Fibroblast of the aortic adventitia (primary cell): ENCODE measurements around the gene APH1A. TPM values are rescaled to one million over a fixed set of nuclear protein-coding genes. Genes with fewer than 3 reads are reported as not detected.
"Not testable (repeated sequence)": the region's sequence is repeated elsewhere in the genome, so short reads cannot be mapped to it uniquely, and the experiment has no call there.

ENCODE experiments used
- DNase-seq: peaks from one replicate; pipeline ENCODE4 v3.0.0-alpha.2; 2010; ENCODE audit warnings: low read depth
- H3K4me3 ChIP-seq: 2 replicates; pipeline ENCODE4 v1.5.1; 2011; ENCODE audit warnings: low read depth, mild to moderate bottlenecking, control low read depth, low read length, moderate library complexity
- CTCF ChIP-seq: IDR thresholded peaks from 2 replicates; pipeline ENCODE4 v1.5.1; 2011; ENCODE audit warnings: mild to moderate bottlenecking, low read length, control low read depth, inconsistent platforms; ENCODE audit not compliant: insufficient read depth
- small RNA-seq: library from RNA; depleted of rRNA; stranded (forward); fragments of <200 nt; gene quantifications from one replicate; pipeline ENCODE3, GENCODE V24; 2012
- total RNA-seq: library from RNA; depleted of rRNA; stranded (reverse); fragments of >200 nt; gene quantifications from 2 replicates; pipeline ENCODE4 v1.2.3, GENCODE V29; 2012; ENCODE audit warnings: low replicate concordance

Gene APH1A
- total RNA-seq, 1 donor, result 110 TPM

- TF ChIP-seq CTCF, result no peak
- DNase-seq, result no peak
- H3K4me3 ChIP-seq, result no peak overlapping the region
Measured at GRCh38 chr1:150225546-150225945, 43.3 kb downstream of the APH1A start.

- no peak for TF ChIP-seq CTCF
- no peak for DNase-seq
Measured at GRCh38 chr1:150224983-150225382, 43.8 kb downstream of the APH1A start.

GRCh38 chr1:150221552-150221951 lies 47.3 kb downstream of the APH1A start:
- TF ChIP-seq CTCF, result peak; percentile 61
- DNase-seq, result peak; percentile 71
- no peak overlapping the region for H3K4me3 ChIP-seq

More at GRCh38 chr1:150224983-150225382, 43.8 kb downstream of the APH1A start:
- no peak overlapping the region for H3K4me3 ChIP-seq

GRCh38 chr1:150215855-150216254 lies 53.0 kb downstream of the APH1A start:
- H3K4me3 ChIP-seq, DNase-seq: not testable (repeated sequence)

Small RNAs within 50 kb of the gene (small RNA-seq; reads per million reads assigned to genes)
- gene RNU2-17P, result 7.8 reads per million, percentile 92 among the genes with 10 or more reads in this experiment

Other genes starting within 250 kb of the APH1A start
- gene VPS45, start 201.2 kb downstream of the APH1A start, total RNA-seq, result 26.0 and 47.8 TPM in 2 replicates
- gene PLEKHO1, start 119.1 kb downstream of the APH1A start, total RNA-seq, result 27.7 and 43.6 TPM in 2 replicates
- gene ANP32E, start 32.9 kb downstream of the APH1A start, total RNA-seq, result 35.1 and 52.1 TPM in 2 replicates
- gene CA14, start 11.2 kb downstream of the APH1A start, total RNA-seq, result not detected in 2 replicates
- gene C1orf54, start 3.8 kb upstream of the APH1A start, total RNA-seq, result 33.3 and 76.5 TPM in 2 replicates
- 9.8 and 26.8 TPM in 2 replicates for gene CIART, start 13.5 kb upstream of the APH1A start, total RNA-seq
- 15.8 and 40.2 TPM in 2 replicates for gene MRPS21, start 24.8 kb upstream of the APH1A start, total RNA-seq
- gene PRPF3, start 52.5 kb upstream of the APH1A start, total RNA-seq, result 42.5 and 47.8 TPM in 2 replicates
- gene RPRD2, start 95.1 kb upstream of the APH1A start, total RNA-seq, result 12.2 and 19.3 TPM in 2 replicates
- gene TARS2, start 218.4 kb upstream of the APH1A start, total RNA-seq, result 9.8 and 15.9 TPM in 2 replicates
- 8.0 and 45.2 TPM in 2 replicates for gene ECM1, start 239.1 kb upstream of the APH1A start, total RNA-seq
- gene FALEC, start 246.7 kb upstream of the APH1A start, total RNA-seq, result not detected in 2 replicates